ENCODE results near the gene CCDC51.
"Not testable (repeated sequence)": the region's sequence is repeated elsewhere in the genome, so short reads cannot be mapped to it uniquely, and the experiment has no call there.

The CCDC51 gene

DNA sequence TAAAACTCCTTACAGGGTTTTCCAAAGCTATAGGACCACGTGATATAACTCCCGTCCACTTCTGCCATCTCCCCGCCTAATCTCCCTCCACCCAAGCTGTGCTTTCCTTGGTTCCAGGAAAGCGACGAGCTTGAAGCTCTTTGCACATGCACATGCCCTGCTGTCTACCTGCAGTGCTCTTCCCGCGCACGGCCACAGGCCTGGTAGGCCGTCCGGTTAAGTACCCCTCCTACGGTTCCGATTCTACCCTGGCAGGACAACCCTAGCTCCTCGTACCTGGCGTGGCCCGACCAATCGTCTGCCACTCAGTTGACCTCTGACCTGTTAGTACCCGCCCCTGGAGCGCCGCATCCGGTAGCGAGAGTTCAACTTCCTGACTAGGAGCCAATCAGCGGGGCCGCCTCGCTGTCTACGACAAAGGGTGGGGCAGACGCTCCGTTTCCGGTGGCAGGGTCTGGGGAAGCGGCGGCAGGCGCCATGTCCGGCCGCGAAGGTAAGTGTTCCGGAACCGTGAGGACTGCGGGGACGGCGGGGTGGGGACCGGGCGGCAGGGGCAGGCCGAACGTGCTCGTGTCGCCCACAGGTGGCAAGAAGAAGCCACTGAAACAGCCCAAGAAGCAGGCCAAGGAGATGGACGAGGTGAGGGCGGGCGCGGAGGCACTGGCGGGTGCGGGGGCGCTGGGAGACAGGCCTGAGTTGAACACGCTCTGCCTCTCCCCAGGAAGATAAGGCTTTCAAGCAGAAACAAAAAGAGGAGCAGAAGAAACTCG is at the start of gene CCDC51, which contains the start of gene TMA7:
CCDC51 (minus strand) TSS at position 300 of the 770 bp plus-strand sequence. CDS start 4,991 bp downstream, outside the sequence.
TMA7 (plus strand) TSS at position 438 of the 770 bp plus-strand sequence; CDS start at position 478, 40 bp downstream.
- peak; percentile 97 for FAIRE-seq

GRCh38 chr3:48486952-48487351 is 47.0 kb upstream of the CCDC51 start:
- FAIRE-seq: no peak

DNA sequence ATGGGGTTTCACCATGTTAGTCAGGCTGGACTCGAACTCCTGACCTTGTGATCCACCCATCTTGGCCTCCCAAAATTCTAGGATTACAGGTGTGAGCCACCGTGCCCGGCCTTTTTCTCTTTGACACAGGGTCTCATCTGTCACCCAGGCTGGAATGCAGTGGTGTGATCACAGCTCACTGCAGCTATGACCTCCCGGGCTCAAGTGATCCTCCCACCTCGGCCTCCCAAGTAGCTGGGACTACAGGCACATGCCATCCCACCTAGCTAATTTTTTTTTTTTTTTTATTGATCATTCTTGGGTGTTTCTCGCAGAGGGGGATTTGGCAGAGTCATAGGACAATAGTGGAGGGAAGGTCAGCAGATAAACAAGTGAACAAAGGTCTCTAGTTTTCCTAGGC is 42.9 kb upstream of the CCDC51 start:
- not testable (repeated sequence) for FAIRE-seq

- FAIRE-seq: not testable (repeated sequence)
Observed at GRCh38 chr3:48480891-48481290, 41.0 kb upstream of the CCDC51 start.

DNA sequence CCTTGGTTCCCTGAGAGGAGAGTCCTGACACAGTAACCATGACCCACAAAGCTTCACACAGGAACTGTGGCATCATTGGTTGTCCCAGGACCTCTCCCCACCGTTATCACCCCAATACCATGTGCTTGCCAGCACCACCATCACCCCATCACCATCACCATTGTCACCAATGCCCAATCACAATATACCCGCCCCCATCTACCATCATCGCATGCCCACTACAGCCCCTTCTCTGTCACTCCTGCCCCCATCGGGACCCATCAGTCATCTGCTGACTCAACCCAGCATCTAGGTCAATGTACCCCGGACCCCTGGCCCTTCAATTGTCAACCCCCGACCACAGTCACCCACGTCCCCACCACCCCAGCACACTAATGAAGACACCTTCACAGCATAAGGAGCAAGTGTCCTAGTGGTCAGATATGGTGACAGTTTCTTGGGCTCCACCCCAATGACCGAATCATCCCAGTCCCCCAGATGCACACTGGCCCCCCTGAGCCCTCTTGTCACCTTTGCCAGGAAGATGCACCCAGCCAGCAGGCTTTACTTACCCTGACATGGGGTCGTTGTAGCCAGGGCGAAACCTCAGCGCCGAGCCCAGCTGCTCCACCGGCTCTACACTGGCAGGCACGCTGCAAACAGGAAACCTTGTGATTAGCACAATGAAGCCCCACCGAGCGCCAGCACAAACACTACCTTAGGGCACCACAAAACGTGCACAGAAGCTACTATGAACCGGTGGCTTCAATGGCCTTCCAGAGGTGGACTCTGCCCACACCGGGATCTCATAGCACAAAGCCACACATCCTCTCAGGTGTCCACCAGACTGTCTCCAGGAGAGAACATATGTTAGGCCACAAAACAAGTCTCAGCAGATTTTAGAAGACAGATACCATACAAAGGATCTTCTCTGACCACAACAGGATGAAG is 39.0 kb upstream of the CCDC51 start:
- no peak for FAIRE-seq

DNA sequence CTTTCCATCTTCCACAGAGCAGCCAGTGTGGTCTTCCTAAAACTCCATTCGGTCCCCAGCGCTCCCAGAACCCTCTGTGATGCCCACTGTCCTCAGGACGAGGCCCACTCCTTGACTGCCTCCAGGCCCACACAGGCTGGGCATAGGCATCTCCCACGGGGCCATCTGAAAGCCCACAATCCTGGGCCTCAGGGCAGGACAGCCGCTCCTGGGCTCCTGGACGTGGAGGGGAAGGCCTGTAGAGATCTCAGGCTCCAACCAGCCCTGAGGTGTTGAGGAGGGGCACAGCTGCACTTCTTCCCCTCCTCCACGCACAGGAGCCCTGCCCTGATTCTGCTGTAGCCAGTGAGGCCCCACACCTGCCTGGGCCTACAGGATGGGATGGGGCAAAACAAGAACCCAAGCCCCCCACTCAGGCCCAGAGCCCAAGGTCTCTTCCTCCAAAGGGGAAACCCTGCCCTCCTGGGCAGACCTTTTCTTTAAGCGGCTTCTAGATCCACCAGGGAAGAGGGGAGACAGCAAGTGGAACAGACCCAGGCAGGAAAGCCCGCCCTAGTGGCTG is 38.1 kb upstream of the CCDC51 start:
- FAIRE-seq: no peak

DNA sequence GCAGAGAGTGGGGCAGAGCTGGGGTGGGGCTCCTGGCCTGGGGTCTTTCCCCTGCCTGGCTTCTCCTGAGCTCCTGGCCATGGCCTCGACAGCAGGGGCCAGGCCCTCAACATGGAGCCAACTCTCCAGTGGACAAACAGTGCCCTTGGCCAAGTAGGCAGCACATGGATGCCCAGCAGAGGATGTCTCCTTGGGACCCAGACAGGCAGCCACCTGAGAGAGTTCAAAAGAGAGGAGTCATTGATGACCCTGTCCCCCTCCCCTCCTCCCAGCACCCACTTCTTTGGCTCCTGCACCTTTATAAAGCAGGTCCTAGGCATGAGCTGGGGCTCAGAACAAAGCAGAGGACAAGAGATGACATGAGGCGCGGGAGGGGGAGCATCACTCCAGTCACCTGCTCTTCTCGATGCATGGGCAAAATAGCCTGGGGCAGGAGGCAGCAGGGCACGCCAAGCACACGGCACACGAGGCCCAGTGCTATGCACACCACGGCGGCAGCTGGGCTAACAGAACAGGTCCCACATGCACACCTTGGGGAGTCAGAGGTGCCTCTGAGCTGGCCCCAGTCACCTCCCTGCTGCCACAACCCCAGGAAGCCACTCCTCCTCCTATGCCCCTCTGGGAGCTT is 36.6 kb upstream of the CCDC51 start:
- no peak for FAIRE-seq

DNA sequence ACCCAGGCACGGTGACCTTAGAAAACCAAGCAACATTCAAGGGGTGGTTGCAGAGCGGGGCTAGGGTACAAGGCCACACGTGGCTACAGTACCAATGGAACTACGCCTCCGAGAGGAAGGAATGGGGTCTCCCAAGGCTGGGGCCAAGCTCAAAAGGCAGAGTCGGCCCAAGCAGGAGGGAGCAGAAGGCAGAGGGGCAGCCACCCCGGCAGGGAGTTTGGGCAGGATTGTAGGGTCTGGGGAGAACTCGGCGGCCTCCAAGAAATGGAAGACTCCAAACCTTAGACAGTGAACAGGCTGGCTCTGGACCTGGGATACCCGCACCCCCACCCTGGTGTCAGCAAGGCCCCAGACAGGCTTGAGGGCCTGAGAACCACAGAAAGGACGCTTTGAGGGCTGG is 35.3 kb upstream of the CCDC51 start:
- FAIRE-seq: no peak

GRCh38 chr3:48474619-48475018 is 34.7 kb upstream of the CCDC51 start:
- no peak for FAIRE-seq

DNA sequence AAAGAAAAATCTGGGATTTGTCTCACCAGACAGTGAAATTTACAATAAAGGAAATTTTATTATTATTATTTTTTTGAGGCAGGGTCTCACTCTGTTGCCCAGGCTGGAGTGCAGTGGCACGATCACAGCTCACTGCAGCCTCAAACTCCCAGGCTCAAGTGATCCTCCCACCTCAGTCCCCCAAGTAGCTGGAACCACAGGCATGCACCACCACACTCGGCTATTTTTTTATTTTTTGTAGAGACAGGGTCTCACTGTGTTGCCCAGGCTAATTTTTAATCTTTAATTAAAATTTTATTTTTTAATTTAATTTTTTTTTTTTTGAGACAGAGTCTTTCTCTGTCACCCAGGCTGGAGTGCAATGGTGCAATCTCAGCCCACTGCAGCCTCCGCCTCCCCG is 34.1 kb upstream of the CCDC51 start:
- FAIRE-seq: not testable (repeated sequence)

- no peak for FAIRE-seq
Observed at GRCh38 chr3:48473617-48473952, 33.7 kb upstream of the CCDC51 start.

DNA sequence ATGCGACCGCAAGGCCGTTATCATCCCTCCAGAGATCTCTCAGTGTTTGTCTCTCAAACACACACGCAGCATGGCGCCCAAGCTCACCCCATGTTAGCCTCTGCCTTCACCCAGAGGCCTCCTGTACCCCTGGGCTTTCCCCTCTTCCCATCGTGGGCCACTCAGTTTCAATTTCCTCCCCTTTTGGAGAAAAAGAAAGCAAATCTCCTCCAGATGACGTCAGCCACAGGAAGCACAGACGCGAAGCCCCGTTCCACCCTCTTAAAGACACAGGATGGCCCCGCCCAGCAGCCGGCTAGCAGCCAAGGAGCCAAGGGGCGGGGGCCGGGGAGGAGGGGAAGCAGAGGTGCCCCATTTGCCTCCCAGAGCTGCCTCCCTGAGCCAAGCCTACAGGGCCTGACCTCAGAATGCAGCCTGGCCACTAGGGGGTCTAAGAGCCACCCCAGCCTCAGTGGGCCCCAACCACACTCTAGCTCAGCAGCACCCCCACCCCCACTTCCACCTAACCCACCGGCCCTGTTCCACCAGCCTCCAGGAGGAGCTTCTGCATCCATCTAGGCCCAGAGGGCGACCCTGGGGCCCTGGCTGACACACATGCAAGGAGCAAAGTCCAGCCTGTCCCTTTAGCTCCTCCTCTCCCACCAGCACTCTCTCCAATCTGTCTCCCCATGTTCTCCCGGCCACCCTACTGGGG is 33.2 kb upstream of the CCDC51 start:
- peak; percentile 95 for FAIRE-seq

DNA sequence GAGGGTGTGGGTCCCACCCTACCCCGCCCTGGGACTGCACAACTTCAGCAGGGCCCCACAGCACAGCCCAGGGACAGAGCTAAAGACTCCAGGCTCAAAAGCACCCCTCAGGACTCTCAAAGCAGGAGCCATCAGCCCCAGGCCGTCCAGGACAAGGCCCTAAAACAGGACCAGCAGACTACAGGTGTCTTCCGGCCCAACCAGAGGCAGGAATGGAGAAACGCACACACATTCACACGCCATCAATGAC is 32.7 kb upstream of the CCDC51 start:
- FAIRE-seq: no peak

- no peak for FAIRE-seq
Observed at GRCh38 chr3:48470286-48470685, 30.4 kb upstream of the CCDC51 start.

- FAIRE-seq: no peak
Observed at GRCh38 chr3:48469046-48469915, 29.4 kb upstream of the CCDC51 start.

DNA sequence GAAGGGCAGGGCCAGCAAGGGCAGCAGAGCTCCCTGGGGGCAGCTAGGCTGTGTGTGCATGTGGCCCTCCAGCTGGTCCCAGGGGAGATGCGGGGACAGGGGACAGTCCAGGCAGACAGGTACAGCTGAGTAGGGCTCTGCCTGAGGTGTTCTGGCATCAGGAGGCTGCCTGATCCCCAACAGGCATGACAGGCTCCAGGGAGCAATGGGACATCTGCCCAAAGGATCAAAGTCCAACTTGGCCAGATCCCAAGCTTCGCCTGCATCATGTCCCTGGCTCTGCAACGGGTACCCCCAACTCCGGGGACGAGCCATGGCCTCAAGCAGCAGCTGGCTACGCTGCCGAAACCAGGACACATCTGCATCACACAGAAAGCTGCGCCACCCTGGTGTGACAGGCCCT is 28.4 kb upstream of the CCDC51 start:
- FAIRE-seq: no peak

DNA sequence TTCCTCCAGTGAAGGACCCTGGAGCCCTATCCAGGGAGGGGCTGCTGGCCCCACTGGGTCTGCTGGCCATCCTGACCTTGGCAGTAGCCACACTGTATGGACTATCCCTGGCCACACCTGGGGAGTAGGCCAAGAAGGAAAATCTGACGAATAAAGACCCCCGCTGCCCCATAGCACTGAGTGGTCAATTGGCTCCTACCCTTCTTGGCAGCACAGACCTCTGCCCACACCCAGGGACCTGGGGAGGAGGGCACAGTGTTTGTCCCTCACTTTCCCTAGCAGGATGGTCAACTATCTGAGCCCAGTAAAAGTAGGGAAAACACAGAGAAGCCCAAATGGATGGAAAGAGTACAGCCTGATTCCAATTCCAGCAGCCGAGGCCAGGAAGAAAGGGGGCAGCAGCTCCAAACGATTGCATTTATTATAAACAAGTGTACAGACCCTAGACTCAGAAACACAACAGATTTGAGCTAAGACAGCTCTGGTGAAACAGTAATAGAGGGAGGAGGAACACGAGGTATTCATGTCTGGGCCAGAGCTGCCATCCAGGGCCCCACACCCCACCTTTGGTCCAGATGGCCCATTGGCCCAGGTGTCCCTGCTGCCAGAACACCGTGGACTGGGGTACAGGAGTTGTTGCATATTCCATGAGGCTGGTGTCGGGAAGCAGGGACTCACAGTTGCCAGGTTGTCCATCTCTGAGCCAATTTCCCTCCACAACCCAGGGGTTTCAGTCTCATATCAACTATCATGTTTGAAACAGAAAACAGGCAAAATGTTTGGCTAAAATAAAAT is 27.8 kb upstream of the CCDC51 start:
- no peak for FAIRE-seq

- no peak for FAIRE-seq
Observed at GRCh38 chr3:48467110-48467454, 27.2 kb upstream of the CCDC51 start.

- no peak for FAIRE-seq
Observed at GRCh38 chr3:48466386-48467109, 26.6 kb upstream of the CCDC51 start.
